NK-92 treated with Interleukin-12 subunit alpha and Interleukin-12 subunit beta, amount 100 ng/mL, for 24 hours (cell line): ENCODE results near the gene BEST4.
A peak's percentile ranks its signal among the peaks of the same experiment; 100 is the strongest.
"Not testable (repeated sequence)": the region's sequence is repeated elsewhere in the genome, so short reads cannot be mapped to it uniquely, and the experiment has no call there.

Source experiments
- DNase-seq: peaks from one replicate; lab custom pipeline; 2025; lab: John Stamatoyannopoulos, UW

The BEST4 gene

DNA sequence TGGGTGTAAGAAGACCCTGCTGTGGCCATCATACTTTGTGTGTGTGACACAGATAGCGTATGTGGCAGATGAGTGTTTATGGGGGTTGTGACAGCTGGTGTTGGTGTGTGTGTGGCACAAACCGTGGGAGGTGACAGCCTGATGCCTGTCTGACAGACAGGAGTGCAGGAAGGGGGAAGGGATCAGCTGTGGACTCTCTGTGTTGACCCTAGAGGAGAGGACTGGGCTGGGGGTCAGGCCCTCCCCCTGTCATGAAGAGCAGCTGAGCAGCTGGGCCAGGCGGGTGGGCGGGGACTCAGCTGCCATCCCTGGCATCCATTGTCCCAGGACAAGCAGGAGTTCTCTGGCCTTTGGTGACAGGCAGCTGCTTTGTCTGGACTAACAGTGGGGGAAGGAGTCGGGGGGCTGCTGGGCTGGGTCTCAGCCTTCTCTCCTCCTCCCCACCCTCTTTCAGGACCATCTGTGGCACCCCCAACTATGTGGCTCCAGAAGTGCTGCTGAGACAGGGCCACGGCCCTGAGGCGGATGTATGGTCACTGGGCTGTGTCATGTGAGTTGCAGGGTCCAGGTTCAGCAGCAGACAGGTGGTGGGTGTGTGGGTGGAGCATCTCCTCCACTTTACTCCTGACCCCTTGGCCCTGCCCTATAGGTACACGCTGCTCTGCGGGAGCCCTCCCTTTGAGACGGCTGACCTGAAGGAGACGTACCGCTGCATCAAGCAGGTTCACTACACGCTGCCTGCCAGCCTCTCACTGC, 14.5 kb upstream of the BEST4 start:
- no peak for DNase-seq

DNA sequence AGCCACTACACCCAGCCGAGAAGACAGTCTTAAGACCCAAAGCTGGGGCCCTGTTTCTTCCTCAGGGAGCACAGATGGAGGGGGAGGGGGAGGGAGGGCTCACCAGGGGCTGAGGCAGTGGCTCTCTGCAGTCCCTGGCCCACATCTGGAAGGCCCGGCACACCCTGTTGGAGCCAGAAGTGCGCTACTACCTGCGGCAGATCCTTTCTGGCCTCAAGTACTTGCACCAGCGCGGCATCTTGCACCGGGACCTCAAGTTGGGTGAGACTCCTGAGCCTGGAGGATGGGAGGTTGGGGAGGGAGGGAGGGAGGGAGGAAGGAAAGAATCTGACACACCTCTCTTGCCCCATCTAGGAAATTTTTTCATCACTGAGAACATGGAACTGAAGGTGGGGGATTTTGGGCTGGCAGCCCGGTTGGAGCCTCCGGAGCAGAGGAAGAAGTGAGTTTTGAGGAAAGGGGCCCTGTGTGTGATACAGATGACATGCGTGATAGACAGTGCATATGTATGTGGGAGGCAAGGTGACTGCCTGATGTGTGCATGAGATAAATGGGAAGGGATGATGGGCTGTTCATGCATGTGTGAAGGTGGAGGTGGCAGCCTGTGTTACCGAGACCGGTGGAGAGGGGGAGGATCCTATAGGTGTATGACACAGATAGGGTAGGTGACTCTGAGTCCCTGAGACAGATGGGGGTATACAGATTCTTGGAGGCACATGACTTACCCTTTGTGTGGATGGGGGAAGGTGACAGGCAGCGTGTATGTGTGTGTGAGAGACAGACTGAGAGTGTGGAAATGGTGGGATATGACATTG, 13.7 kb upstream of the BEST4 start:
- DNase-seq, result no peak

DNA sequence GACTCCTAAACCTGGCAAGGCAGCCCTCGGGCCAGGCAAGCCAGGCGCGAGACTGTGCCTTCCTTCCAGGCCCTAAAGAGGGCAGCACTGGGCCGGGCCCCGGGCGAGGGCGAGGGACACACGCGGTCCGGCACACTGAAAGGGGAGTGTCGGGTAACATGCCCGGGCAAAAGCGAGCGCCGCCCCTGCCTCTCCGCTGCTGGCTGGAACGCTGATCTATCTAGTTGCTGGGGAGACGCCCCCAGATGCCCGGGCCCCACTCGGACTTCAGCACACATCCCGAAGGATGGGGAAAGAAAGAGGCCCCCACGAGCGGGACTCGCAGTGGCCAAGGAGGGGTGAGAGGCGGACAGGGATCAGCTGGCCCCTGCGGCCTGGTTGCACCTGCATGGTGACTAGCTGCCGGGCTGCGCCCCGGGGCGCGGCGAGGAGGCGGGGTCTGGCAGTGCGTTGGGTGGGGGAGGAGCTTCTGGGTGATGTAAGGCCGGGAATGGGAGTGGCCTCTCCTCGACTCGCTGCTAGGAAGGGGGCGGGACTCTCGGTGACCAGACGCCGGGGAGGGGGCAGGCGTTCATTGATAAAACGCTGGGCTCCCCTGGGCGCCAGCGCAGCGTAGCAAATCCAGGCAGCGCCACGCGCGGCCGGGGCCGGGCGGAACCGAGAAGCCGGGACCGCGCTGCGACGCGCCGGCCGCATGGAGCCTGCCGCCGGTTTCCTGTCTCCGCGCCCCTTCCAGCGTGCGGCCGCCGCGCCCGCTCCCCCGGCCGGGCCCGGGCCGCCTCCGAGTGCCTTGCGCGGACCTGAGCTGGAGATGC, 12.0 kb upstream of the BEST4 start, which contains the start of gene PLK3:
Gene PLK3, plus strand, starts transcription at position 608 of the 815 bp plus-strand sequence. Its CDS starts 87 bp downstream, at position 695.
- DNase-seq, result peak; percentile 98

DNA sequence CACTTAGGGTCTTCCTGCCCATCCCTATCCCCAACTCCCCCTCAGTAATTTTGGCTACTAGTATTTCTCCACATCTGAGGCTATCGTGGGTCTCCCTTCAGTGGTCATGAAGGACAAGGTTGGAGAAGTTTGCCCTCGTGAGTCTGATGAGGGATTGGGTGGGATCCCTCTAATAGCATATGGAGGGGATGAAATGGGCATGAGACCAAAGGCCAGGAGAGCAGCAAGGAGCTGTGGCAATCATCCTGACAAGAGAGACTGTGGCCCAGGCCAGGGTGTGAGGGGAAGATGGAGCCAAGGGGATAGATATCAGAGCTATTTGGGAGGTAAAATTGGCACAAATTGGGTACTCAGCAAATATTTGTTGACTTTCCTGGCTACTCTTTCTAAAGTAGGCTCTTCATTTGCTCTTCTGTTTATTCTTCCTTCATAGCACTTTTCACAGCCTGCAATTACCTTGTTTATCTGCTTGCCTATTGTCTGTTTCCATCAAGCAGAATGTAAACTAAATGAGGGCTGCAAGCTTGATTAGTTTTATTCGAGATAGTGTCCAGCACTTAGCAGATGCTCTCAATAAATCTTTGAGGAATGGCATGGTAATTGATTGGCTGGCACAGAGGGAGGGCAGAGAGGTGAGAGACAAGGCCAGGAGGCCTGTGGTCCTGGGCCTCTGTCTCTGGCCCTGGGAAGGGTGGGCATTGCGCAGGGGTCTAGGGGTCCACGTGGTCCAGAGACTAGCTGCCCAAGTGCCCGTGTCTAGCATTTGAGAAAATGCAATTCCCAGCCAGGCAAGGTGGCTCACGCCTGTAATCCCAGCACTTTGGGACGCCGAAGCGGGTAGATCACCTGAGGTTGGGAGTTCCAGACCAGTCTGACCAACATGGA, 10.8 kb upstream of the BEST4 start:
- DNase-seq, result no peak

DNA sequence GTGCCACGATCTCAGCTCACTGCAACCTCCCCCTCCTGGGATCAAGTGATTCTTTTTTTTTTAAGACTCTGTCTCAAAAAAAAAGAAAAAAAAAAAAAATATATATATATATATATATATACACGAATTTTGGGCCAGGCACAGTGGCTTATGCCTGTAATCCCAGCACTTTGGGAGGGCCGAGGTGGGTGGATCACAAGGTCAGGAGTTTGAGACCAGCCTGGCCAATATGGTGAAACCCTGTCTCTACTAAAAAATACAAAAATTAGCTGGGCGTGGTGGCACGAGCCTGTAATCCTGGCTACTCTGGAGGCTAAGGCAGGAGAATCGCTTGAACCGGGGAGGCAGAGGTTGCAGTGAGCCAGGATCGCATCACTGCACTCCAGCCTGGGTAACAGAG, 9.9 kb upstream of the BEST4 start:
- not testable (repeated sequence) for DNase-seq

DNA sequence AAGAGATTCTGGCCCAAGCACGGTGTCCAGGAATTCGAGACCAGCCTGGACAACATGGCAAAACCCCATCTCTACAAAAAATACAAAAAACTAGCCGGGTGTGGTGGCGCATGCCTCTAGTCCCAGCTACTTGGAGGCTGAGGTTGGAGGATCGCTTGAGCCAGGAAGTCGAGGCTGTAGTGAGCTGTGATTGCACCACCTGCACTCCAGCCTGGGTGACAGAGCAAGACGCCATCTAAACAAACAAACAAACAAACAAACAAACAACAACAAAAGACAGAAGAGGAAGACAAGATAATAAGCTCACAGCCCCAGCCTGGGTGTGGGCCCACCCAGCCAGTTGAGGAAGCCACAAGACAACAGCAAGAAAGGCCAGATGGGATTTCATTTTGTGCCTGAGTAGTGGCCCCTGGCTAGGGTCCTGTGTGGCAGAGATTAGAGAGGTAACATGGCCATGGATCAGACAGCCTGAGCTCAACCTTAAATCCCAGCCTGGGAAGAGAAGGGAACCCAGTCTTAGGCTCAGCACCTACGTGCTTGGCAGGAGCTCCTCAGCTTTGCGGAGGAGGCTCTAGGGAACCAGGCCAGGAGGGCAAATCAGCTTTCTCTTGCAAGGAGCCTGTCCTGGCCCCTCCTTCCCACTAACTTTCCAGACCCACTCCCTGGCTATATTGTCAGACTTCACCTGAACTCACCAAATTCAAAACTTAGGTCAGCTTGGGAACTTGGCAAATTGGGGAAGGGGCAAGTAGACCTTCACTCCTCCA, 4.9 kb upstream of the BEST4 start:
- no peak for DNase-seq

DNA sequence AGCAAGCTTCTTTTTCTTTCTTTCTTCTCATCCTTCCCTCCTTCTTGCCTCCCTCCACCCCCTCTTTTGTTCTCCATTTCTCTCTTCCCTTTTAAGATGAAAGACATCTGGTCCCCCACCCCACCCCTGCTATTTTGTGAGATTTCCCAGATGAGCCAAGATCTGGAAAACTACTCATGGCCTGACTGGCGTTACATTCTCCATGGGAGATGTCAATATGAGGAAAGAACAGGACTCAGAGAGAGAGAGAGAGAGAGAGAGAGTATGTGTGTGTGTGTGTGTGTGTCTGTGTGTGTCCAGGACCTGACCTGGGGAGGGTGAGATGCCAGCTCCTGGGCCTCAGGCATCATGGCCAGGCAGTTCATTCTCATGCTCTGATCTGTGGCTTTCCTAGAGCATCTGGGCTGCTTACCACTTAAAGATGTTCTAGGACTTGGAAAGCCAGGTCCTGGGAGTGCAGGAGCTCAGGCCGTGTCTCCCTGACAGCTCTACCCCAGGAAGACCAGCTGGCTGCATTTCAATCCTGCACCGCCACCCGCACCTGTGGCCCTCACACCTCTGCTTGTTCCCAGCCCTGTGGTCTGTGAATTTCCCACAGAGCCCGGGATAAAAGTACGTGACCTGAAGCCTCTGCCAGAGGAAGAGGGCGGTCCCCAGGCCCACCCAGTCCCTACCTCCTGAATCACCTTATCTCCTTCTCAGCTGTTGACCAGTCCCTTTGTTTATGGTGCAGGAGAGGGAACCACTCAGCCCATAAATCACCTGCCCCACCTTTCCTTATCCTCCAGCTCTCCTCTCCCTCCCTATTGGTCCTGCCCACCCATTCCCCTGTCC, 3.2 kb upstream of the BEST4 start:
- DNase-seq, result no peak

DNA sequence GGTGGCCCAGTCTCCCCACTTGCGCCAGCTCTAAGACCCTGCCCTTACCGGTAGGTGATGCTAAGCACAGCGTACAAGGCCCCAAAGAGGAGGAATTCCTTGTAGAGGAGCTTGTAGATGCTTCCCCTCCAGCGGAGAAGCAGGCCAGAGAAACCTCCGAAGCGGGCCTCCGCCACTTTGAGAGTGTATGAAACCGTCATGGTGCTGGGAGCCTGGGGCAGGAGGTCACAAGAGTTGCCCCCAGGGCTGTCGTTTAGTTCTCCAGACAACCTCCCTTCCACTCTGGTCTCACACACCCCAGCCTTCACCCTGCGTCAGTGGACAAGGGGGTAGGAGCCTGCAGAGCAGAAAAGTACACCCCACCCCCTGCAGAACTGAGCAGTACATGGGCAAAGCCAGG, 464 bp downstream of the BEST4 start:
- DNase-seq, result no peak

DNA sequence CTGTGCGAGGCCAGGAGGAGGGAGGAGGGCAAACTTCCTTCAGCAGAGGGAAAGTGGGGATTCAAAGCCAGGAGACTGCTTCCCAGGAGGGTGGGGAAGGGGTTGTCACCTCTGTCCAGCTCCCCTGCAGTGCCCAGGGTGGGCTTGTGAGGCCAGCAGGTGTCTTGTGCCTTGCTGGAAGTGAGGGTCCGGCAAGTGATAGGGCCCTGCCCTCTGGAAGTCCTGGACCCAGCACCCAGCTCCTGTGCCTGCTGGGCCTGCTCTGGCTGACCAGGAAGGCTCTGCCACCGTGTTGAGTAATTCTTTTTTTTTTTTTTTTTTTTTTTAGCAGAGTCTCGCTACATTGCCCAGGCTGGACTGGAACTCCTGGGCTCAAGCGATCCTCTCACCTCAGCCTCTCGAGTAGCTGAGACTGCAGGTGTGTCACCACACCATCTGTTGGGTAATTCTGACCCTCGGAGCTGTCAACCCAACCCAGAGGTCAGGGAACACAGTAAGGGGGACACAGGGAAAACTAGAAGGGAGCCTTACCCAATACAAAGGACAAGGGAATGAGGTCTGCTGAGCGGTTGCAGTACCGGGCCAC, 1.0 kb downstream of the BEST4 start:
- no peak for DNase-seq

DNA sequence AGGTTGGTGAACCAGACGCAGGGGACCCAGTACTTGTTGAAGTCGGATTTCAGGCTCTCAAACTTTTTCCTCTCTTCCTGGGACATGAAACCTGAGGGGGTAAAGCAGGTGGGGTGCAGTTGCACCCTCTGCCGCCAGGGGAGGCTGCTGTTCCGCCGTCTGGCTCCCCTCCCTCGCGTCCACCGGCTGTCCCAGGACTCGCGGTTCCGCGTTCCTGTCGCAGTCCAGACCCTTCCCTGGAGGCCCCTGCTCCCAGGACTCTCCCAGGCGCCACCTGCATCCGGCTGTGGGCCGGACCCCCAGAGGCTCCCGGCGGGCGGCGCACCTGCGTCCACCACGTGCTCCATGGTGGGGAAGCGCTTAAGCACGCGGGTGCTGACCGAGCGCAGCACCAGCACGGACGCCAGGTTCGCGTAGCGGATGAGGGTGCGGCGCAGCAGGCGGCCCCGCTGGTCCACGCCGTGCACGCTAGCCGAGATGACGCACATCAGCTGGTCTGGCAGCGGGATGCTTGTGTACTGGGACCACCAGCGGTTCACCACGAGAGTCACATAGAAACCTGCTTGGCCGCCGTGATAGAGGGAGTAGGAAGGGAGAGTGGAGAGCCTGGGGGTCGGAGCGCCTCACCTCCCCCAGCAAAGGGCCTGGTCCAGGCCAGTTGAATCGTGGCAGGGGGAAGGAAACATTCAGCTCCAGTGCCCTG, 1.7 kb downstream of the BEST4 start:
- DNase-seq, result peak; percentile 49

DNA sequence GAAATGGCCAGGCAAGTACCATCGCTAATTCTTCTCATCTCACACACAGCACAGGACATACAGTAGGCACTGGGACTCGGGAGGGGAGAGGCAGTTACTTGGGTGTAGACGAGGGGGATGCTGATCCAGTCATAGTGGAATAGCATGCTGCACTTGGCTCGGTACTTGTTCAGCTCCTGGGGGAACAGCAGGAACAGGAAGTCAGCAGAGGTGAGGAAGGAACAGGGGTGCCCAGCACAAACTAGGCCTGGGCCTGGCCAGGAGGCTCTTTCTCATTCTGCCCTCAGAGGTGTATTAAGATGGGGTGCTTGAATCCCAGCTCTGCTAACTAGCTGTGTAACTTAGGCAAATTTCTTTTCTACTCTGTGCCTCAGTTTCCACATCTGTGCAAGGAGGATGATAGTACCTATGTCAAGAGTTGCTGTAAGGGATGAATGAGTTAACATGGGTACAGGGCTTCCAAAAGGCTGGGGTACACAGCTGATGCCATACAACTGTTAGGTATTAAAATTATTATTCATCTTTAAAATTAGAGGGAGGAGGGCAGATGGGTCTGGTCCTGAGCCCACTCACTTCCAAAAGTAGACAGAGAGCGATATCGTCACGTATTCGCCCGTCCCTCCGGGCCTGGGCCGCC, 2.4 kb downstream of the BEST4 start:
- DNase-seq, result no peak

DNA sequence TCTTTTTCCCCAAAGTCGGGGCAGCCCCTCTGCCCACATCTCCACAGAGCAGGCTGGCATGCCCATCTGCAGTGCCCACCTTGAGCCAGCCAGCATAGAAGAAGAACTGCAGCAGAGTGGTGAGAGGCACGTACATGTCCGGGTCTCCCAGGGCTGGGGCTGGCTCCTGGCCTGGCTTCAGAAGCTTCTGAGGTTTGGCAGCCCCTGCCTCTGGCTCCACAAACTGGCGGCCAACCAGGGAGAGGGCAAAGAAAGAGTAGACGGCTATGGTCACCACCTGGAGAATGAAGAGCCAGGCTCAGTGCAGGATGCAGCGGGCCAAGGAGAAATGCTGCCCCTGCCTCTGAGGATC, 3.0 kb downstream of the BEST4 start:
- no peak for DNase-seq

DNA sequence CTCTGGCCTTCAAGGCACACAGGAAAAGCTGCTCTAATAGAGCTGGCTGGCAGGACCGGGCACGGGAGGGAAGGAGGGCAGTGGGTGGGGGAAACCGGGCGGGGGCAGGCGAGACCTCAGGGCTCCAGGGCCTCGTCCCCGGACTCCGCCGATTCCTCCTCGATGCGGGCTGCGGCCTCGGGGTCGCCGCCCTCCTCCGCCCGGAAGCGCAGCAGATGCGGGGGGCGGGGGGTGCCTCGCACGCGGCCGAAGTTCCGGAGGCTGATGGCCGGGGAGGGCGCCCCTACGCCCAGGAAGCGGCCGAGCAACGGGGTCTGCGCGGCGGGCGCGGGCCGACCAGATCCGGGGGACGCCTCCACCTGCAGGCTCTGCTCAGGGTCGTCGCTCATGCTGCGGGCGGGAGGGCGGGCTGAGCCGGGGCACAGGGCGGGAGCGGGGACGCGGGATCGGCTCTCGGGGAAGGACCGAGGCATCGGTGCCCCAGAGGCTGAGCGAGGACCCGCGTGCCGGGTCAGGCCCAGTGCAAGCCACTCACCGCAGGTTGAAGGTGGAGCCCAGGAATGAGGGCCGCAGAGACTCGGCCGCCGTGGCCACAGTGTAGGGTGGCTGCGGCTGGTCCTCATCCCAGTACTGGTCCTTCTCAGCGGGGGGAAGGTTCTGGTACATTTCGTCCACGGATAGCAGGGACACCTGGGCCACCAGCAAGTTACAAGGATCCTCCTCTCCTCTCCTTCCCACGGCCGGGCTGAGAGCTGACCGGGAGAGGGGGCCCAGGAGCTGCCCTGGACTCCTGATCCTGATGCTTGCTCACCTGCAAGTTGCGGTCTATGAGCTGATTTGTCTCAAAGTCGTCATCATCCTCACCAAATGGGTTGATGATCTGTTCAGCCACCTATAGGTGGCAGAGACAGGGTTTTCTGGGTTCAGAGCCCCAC, 3.6 kb downstream of the BEST4 start:
- no peak for DNase-seq

DNA sequence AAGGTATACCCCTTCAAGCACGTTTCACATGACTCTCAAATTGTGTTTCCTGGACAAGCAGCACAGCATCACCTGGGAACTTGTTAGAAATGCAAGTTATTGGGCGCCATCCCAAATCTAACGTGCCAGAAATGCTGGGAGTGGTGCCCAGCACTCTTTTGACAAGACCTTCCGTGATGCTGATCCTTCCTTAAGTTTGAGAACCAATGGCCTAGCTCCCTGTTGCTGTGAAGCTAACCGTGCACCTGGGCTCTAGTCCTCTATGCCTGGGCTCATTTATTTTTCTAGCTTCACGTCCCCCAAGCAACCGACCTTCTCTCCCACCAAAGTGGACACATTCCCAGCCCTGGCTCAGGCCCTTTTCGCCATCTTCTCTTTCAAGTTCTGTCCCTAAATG, 4.3 kb downstream of the BEST4 start:
- no peak for DNase-seq

DNA sequence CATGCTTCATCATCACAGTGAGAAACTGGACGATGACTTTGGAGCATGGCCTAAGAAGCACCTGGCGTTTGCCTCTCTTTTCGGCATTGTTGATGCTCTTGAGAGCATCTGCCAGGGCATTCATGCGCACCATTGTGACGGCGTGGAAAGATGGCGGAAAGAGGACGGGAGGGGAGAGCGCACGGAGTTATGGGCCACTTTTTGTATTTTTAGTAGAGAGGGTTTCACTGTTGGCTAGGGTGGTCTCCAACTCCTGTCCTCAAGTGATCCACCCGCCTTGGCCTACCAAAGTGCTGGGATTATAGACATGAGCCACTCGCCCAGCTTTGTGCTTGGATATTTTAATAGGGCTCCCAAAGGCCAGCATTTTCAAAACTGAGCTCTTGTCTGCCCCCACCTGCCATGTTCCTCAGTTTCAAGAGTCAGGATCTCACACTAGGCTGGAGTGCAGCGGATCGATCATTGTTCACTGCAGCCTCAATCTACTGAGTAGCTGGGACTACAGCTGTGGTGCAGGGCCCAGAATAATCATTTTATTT, 7.3 kb downstream of the BEST4 start:
- no peak for DNase-seq

DNA sequence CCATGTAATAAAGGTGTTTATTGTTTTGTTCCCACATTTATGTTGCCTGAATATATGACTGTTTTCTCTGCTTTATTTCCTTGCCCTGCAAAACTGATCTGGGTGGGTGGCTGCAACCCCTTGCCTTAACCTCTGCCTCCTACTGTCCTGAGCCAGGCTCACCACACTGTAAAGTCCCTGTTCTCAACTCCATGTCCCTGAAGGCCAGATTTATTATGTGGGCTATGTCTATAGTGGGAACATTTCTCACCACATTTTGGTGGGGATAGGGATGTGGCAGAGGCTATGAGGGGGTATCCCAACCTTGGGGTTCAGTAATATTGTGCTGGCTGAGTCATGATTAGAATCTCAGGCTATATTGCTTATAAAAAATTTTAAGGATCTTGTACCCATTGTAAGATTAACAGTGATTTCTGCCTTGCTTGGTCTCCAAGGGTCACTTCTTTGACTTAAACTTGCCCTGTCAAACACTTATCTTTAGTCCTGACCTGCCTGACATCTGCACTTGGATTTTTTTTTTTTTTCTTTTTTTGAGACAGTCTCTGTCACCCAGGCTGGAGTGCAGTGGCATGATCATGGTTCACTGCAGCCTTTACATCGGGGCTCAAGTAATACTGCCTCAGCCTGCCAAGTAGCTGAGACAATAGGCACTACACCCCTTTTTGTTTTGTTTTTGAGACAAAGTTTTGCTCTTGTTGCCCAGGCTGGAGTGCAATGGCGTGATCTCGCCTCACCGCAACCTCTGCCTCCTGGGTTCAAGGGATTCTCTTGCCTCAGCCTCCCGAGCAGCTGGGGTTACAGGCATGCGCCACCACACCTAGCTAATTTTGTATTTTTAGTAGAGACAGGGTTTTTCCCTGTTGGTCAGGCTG, 9.0 kb downstream of the BEST4 start:
- no peak for DNase-seq
